ENCODE measurements around the gene EXOC4. TPM values are rescaled to one million over a fixed set of nuclear protein-coding genes. Genes with fewer than 3 reads are reported as not detected.

EXOC4 gene
- total RNA-seq, 4 donors from 2014 or later, result 36.6 to 64.0 (median 57.4) TPM

- H3K27me3 ChIP-seq, result no peaks in the 10 kb centered on the region
- H3K36me3 ChIP-seq, result peaks cover 0 to 4% (median 0%) of the 10 kb centered on the region in 4 donors
- no peak for TF ChIP-seq POLR2A (IDR thresholded peaks at IDR 0.05; ENCODE audit: low read depth)
- TF ChIP-seq CTCF (IDR thresholded peaks at IDR 0.05), result no peak
- no peak for TF ChIP-seq POLR2AphosphoS5 (IDR thresholded peaks at IDR 0.05)
- TF ChIP-seq EP300 (IDR thresholded peaks at IDR 0.05), result no peak
- 61% methylated on average over 2 of the region's 2 CpGs for WGBS
- peaks cover 0 to 7% (median 2%) of the 10 kb centered on the region in 4 donors for H3K9me3 ChIP-seq
- H3K27ac ChIP-seq (replicated peaks in 1 of 4), result no peak overlapping the region
- intact Hi-C loops (cut with DNase I), result no loop called here
- H3K4me1 ChIP-seq, result no peaks in the 10 kb centered on the region
- H3K4me3 ChIP-seq, result no peak overlapping the region
- DNase-seq (ENCODE audit: extremely low spot score), result no peak
Observed at GRCh38 chr7:134078991-134079390, 826.1 kb downstream of the EXOC4 start.

GRCh38 chr7:134081695-134082094 is 828.8 kb downstream of the EXOC4 start:
- Histone ChIP-seq H3K27me3 (no peaks in the 10 kb centered on the region), H3K27ac (replicated peaks in 1 of 4) (no peak overlapping the region)
- intact Hi-C loops (cut with DNase I), result no loop called here

GRCh38 chr7:134083766-134084487 is 831.0 kb downstream of the EXOC4 start:
- Histone ChIP-seq H3K27me3 (no peaks in the 10 kb centered on the region), H3K9me3 (peaks cover 0 to 8% (median 0%) of the 10 kb centered on the region in 4 donors), H3K27ac (replicated peaks in 1 of 4) (no peak overlapping the region), H3K36me3 (no peaks in the 10 kb centered on the region), H3K4me1 (no peaks in the 10 kb centered on the region), H3K4me3 (no peak overlapping the region)
- intact Hi-C loops (cut with DNase I), result no loop called here
- DNase-seq (ENCODE audit: extremely low spot score), result peak; percentile 64
- TF ChIP-seq POLR2AphosphoS5 (IDR thresholded peaks at IDR 0.05), result no peak
- TF ChIP-seq CTCF (IDR thresholded peaks at IDR 0.05), result no peak
- no peak for TF ChIP-seq EP300 (IDR thresholded peaks at IDR 0.05)
- TF ChIP-seq POLR2A (IDR thresholded peaks at IDR 0.05; ENCODE audit: low read depth), result no peak
- 78% methylated on average over 3 of the region's 3 CpGs for WGBS

More at GRCh38 chr7:134081695-134082094, 828.8 kb downstream of the EXOC4 start:
- Histone ChIP-seq H3K4me3 (no peak overlapping the region), H3K36me3 (no peaks in the 10 kb centered on the region), H3K4me1 (no peaks in the 10 kb centered on the region), H3K9me3 (no peaks in the 10 kb centered on the region)
- no peak for DNase-seq (ENCODE audit: extremely low spot score)
- TF ChIP-seq POLR2A (IDR thresholded peaks at IDR 0.05; ENCODE audit: low read depth), result no peak
- TF ChIP-seq CTCF (IDR thresholded peaks at IDR 0.05), result no peak
- no peak for TF ChIP-seq EP300 (IDR thresholded peaks at IDR 0.05)
- TF ChIP-seq POLR2AphosphoS5 (IDR thresholded peaks at IDR 0.05), result no peak
- WGBS, result 100% methylated on average over 1 of the region's 1 CpG

GRCh38 chr7:134084488-134085144 is 831.7 kb downstream of the EXOC4 start:
- peaks cover 0 to 15% (median 0%) of the 10 kb centered on the region in 4 donors for H3K9me3 ChIP-seq
- WGBS, result 72% methylated on average over 3 of the region's 3 CpGs
- H3K4me3 ChIP-seq, result no peak overlapping the region
- H3K36me3 ChIP-seq, result no peaks in the 10 kb centered on the region
- intact Hi-C loops (cut with DNase I), result no loop called here
- peak; percentile 64 for DNase-seq (ENCODE audit: extremely low spot score)
- TF ChIP-seq POLR2A (IDR thresholded peaks at IDR 0.05; ENCODE audit: low read depth), result no peak
- TF ChIP-seq CTCF (IDR thresholded peaks at IDR 0.05), result no peak
- TF ChIP-seq POLR2AphosphoS5 (IDR thresholded peaks at IDR 0.05), result no peak
- TF ChIP-seq EP300 (IDR thresholded peaks at IDR 0.05), result no peak
- no peaks in the 10 kb centered on the region for H3K27me3 ChIP-seq
- H3K27ac ChIP-seq (replicated peaks in 1 of 4), result no peak overlapping the region
- H3K4me1 ChIP-seq, result no peaks in the 10 kb centered on the region
